GM12878 (cell line): ENCODE results near the gene MRPL39. TPM values are rescaled to one million over a fixed set of nuclear protein-coding genes. Genes with fewer than 3 reads are reported as not detected.
"Not testable (repeated sequence)": the region's sequence is repeated elsewhere in the genome, so short reads cannot be mapped to it uniquely, and the experiment has no call there.

ENCODE experiments used
- ATAC-seq: fragments of 200-7000 bp; cut with Tn5 transposase; 3 replicates; pipeline ENCODE4 v1.9.1; 2020; ENCODE audit warnings: mild to moderate bottlenecking, moderate library complexity
- BruUV-seq: library from RNA; stranded (reverse); fragments of 400-500 nt; replicated peaks from 2 replicates; lab custom pipeline; 2021; lab: Mats Ljungman, UMichigan
- CTCF ChIA-PET: fragments of 300-600 bp; sonication (Branson Sonifier 250); formaldehyde crosslinking; extraction: SDS; loops from one replicate; lab custom pipeline; 2021; ENCODE audit warnings: inconsistent platforms; lab: Yijun Ruan, JAX
- POLR2A ChIA-PET: fragments of 350-600 bp; formaldehyde crosslinking; extraction: SDS; loops from one replicate; lab custom pipeline; 2021; ENCODE audit warnings: inconsistent platforms; lab: Charles Lee
- RAD21 ChIA-PET: fragments of 300-600 bp; sonication (Branson Sonifier 250); formaldehyde crosslinking; loops from one replicate; lab custom pipeline; 2023; ENCODE audit warnings: antibody characterized with exemption; ENCODE audit not compliant: unreplicated experiment; lab: Charles Lee
- SMC1A ChIA-PET: fragments of 300-600 bp; sonication (Branson Sonifier 250); formaldehyde crosslinking; loops from one replicate; lab custom pipeline; 2023; ENCODE audit not compliant: unreplicated experiment, uncharacterized antibody; lab: Charles Lee
- DNase-seq: peaks from one replicate; pipeline ENCODE4 v3.0.0-alpha.2; 2011; ENCODE audit warnings: low read depth, low spot score
- FAIRE-seq: peaks from 3 replicates; lab custom pipeline; 2011; peaks lifted over from hg19 to GRCh38; lab: Jason Lieb, UNC
- H2AFZ ChIP-seq: 2 replicates; pipeline ENCODE4 v1.6.0; 2011; ENCODE audit warnings: low read depth, low read length, control low read depth; ENCODE audit not compliant: control insufficient read depth
- H3K27ac ChIP-seq: 2 replicates; pipeline ENCODE4 v1.5.1; 2011; ENCODE audit warnings: control low read depth; ENCODE audit not compliant: control insufficient read depth, insufficient read depth
- H3K27me3 ChIP-seq, 2 experiments: replicated peaks in 1 of 2; 2 replicates each; pipeline versions ENCODE4 v1.6.0 to v1.6.1; 2011; ENCODE audit warnings: low read length in 1 of 2; ENCODE audit not compliant: control insufficient read depth in 2 of 2, insufficient read depth in 2 of 2
- H3K36me3 ChIP-seq, 2 experiments: 2 replicates each; pipeline ENCODE4 v1.5.1; 2011; ENCODE audit warnings: low read length in 1 of 2; ENCODE audit not compliant: control insufficient read depth in 2 of 2, insufficient read depth in 2 of 2
- H3K4me1 ChIP-seq: 2 replicates; pipeline ENCODE4 v1.6.1; 2011; ENCODE audit warnings: mild to moderate bottlenecking, low read length, moderate library complexity, mixed read lengths; ENCODE audit not compliant: control insufficient read depth, insufficient read depth
- H3K4me2 ChIP-seq: 2 replicates; pipeline ENCODE4 v1.6.0; 2011; ENCODE audit warnings: control low read depth; ENCODE audit not compliant: control insufficient read depth, insufficient read depth
- H3K4me3 ChIP-seq: fragments of 200-600 bp; sonication (generic); 2 replicates; pipeline ENCODE4 v1.5.1; 2016
- H3K79me2 ChIP-seq: 2 replicates; pipeline ENCODE4 v1.6.0; 2011; ENCODE audit warnings: low read length; ENCODE audit not compliant: control insufficient read depth, insufficient read depth
- H3K9ac ChIP-seq: 2 replicates; pipeline ENCODE4 v1.8.0; 2011; ENCODE audit warnings: low read length, control low read depth, mixed read lengths; ENCODE audit not compliant: control insufficient read depth, insufficient read depth
- H3K9me3 ChIP-seq: replicated peaks from 3 replicates; pipeline ENCODE4 v1.5.1; 2011; ENCODE audit warnings: mild to moderate bottlenecking, low read length; ENCODE audit not compliant: control insufficient read depth, insufficient read depth
- H4K20me1 ChIP-seq: 2 replicates; pipeline ENCODE4 v1.6.0; 2011; ENCODE audit not compliant: control insufficient read depth, insufficient read depth
- DPF2 ChIP-seq: fragments of 450-650 bp; IDR thresholded peaks from 2 replicates; pipeline ENCODE4 v1.6.1; 2017; ENCODE audit warnings: mild to moderate bottlenecking
- MTA2 ChIP-seq: fragments of 450-650 bp; IDR thresholded peaks from 2 replicates; pipeline ENCODE4 v1.6.1; 2016; ENCODE audit warnings: low read depth, mild to moderate bottlenecking, moderate library complexity
- MYC ChIP-seq: IDR thresholded peaks from 2 replicates; pipeline ENCODE4 v1.6.1; 2011; ENCODE audit warnings: mild to moderate bottlenecking, low read length, moderate library complexity, inconsistent platforms; ENCODE audit not compliant: insufficient read depth, insufficient replicate concordance, insufficient read length, severe bottlenecking
- WGBS: methylation state at CpG from one replicate; pipeline ENCODE4 v1.1.6; 2016; ENCODE audit warnings: low lambda C conversion rate; ENCODE audit not compliant: insufficient replicate concordance, insufficient coverage; ENCODE audit errors: missing lambda C conversion rate; 5-methylcytosine and 5-hydroxymethylcytosine counted together
- in situ Hi-C: fragments of 300-500 bp; cut with MboI; formaldehyde crosslinking; loops from 9 replicates; pipeline ENCODE4 v1.14.3; 2018; ENCODE audit warnings: mixed read lengths
- intact Hi-C: fragments of 100-400 bp; cut with micrococcal nuclease; formaldehyde crosslinking; loops from one replicate; pipeline ENCODE4 v1.14.2; 2022; ENCODE audit not compliant: unreplicated experiment
- polyA plus RNA-seq, 11 experiments: library from polyadenylated mRNA; depleted of rRNA in 4 of 11; unstranded in 6 of 11; stranded (reverse) in 5 of 11; fragments of >200 nt; fragmentation: Nextera tagmentation in 4 of 11; fragmentation: Illumina TruSeq in 1 of 11; extraction: Ambion mirVana in 4 of 11; extraction: Trizol in 1 of 11; gene quantifications; 1 replicate in 1 of 11; 2 replicates in 10 of 11; pipeline versions ENCODE4 v1.2.1 to v1.2.3, GENCODE V29; 2011 to 2016; ENCODE audit warnings: inconsistent platforms in 2 of 11, missing spikeins in 2 of 11, low read depth in 1 of 11
- total RNA-seq, 4 experiments: library from RNA; depleted of rRNA in 3 of 4; stranded (reverse); fragments of >200 nt in 3 of 4; fragmentation: Illumina TruSeq in 1 of 4; extraction: Trizol in 1 of 4; gene quantifications; 2 replicates each; pipeline versions ENCODE4 v1.2.1 to v1.2.3, GENCODE V29; 2013 to 2021

Gene MRPL39
- total and polyA plus RNA-seq, 10 of the 15 experiments (the other 5 are each of a cell fraction or from before 2014, with no cell fraction given): 68.8 to 292 (median 120) TPM

- POLR2A ChIA-PET, H3K27me3 ChIP-seq, H4K20me1 ChIP-seq, H2AFZ ChIP-seq, in situ Hi-C loops, H3K9me3 ChIP-seq, DNase-seq, H3K9ac ChIP-seq, RAD21 ChIA-PET, BruUV-seq, intact Hi-C loops, H3K79me2 ChIP-seq, H3K4me1 ChIP-seq, H3K27ac ChIP-seq, ATAC-seq, H3K4me3 ChIP-seq, SMC1A ChIA-PET, FAIRE-seq, H3K4me2 ChIP-seq, H3K36me3 ChIP-seq: not testable (repeated sequence)
- 72% methylated on average over 11 of the region's 11 CpGs for WGBS
- CTCF ChIA-PET: interaction anchor here (2.2 kb wide), 1 partner anchor 18 kb away, joined by 9 read pairs; no protein-coding TSS in a partner anchor
These were observed 18.7 kb upstream of the MRPL39 start for GRCh38 chr21:25625776-25626555.

DNA sequence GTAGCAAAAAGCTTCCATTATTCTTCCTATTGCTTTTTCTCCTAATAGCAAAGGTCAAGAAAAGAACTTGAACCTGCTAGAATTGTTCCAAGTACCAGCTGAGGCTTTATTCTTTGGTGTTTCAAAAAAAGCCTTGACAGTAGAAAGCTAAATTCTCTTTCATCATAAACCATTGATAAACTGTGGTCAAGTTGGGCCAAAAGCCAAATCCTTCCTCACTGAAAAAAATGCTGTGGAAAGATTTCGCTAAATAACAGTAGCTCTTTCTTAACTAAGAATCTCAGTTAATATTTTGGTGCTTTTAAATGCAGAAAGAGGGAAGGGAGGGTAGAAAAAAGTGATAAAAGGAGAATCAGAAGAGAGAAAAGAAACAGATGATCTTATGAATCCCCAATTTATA, 17.8 kb upstream of the MRPL39 start:
- Histone ChIP-seq H3K36me3 (no peaks in the 10 kb centered on the region), H3K27ac (no peak overlapping the region), H3K9me3 (no peaks in the 10 kb centered on the region), H2AFZ (no peak overlapping the region), H3K4me2 (no peak overlapping the region), H3K79me2 (no peaks in the 10 kb centered on the region), H3K4me3 (no peak overlapping the region), H3K4me1 (no peaks in the 10 kb centered on the region), H4K20me1 (no peaks in the 10 kb centered on the region), H3K27me3 (no peaks in the 10 kb centered on the region; a peak in 1 of 4 replicates), H3K9ac (no peak overlapping the region)
- POLR2A ChIA-PET: no interaction called here
- CTCF ChIA-PET: no interaction called here
- RAD21 ChIA-PET: no interaction called here
- DNase-seq (no peak), ATAC-seq (no peak), FAIRE-seq (no peak)
- TF ChIP-seq MTA2 (no peak), DPF2 (no peak), MYC (no peak)
- intact Hi-C loops: no loop called here
- SMC1A ChIA-PET: interaction anchor here (0.7 to 1.1 kb wide), 3 partner anchors 14 to 23 kb away, joined by 3 to 4 read pairs (median 3); partner anchors contain the start of gene MRPL39
- in situ Hi-C loops: no loop called here
- 87% methylated on average over 1 of the region's 1 CpG for WGBS
- BruUV-seq: no TSS peak
